Measurements from ENCODE around the gene AATF. TPM values are rescaled to one million over a fixed set of nuclear protein-coding genes. Genes with fewer than 3 reads are reported as not detected.
A peak's percentile ranks its signal among the peaks of the same experiment; 100 is the strongest.

Gene AATF
- polyA plus RNA-seq, 3 donors = 24.3 to 57.9 (median 41.1) TPM

GRCh38 chr17:37097154-37097553 lies 148.4 kb downstream of the AATF start:
- Histone ChIP-seq H3K27me3 (ENCODE audit: control insufficient read depth in 2 of 2, insufficient read depth in 2 of 2, low read length in 2 of 2) (no peaks in the 10 kb centered on the region), H3K9me3 (replicated peaks in 1 of 2; ENCODE audit: control insufficient read depth in 1 of 2, insufficient read depth in 1 of 2, low read length in 2 of 2) (no peaks in the 10 kb centered on the region), H3K4me3 (replicated peaks in 1 of 3; ENCODE audit: low read depth in 2 of 3, low read length in 3 of 3) (no peak overlapping the region), H3K4me1 (ENCODE audit: control insufficient read depth in 1 of 2, insufficient read depth in 2 of 2, low read length in 2 of 2) (peaks cover 15 to 18% of the 10 kb centered on the region in 2 donors), H3K27ac (ENCODE audit: low read depth in 1 of 2, low read length in 2 of 2) (no peak overlapping the region), H3K79me2 (ENCODE audit: insufficient read depth, low read length) (no peaks in the 10 kb centered on the region), H3K9ac (ENCODE audit: insufficient read depth, low read length, poor library complexity, severe bottlenecking) (no peak overlapping the region), H3K36me3 (replicated peaks in 1 of 2; ENCODE audit: control insufficient read depth in 1 of 2, insufficient read depth in 2 of 2, low read length in 2 of 2) (peaks cover 14 to 36% of the 10 kb centered on the region in 2 donors), H3K4me2 (replicated peaks; ENCODE audit: extremely low read depth, low read length, poor library complexity, severe bottlenecking) (no peak overlapping the region), H4K20me1 (ENCODE audit: insufficient read depth, low read length) (no peaks in the 10 kb centered on the region), H2AFZ (ENCODE audit: insufficient read depth, low read depth, low read length, poor library complexity, severe bottlenecking) (no peak overlapping the region)
- intact Hi-C loops (cut with micrococcal nuclease) = no loop called here
- H3K27ac Mint-ChIP-seq = no peak overlapping the region
- no peak overlapping the region for H3K4me3 Mint-ChIP-seq
- DNase-seq = no peak
- H3K9me3 Mint-ChIP-seq = no peaks in the 10 kb centered on the region
- no peak for TF ChIP-seq CTCF (IDR thresholded peaks at IDR 0.05)
- peaks cover 37 to 41% of the 10 kb centered on the region in 2 donors for H3K36me3 Mint-ChIP-seq
- H3K27me3 Mint-ChIP-seq (ENCODE audit: low read depth in 3 of 3) = peaks cover 0 to 5% (median 2%) of the 10 kb centered on the region in 3 donors
- WGBS (ENCODE audit: insufficient coverage) = 100% methylated on average over 1 of the region's 2 CpGs
- peaks cover 20% of the 10 kb centered on the region for H3K4me1 Mint-ChIP-seq

GRCh38 chr17:37098152-37098551 lies 149.4 kb downstream of the AATF start:
- Mint-ChIP-seq H3K4me3 (no peak overlapping the region), H3K27ac (peak overlapping the region in 2 of 7 donors; percentile 31 to 44), H3K36me3 (peaks cover 37 to 43% of the 10 kb centered on the region in 2 donors), H3K9me3 (no peaks in the 10 kb centered on the region), H3K4me1 (peaks cover 20% of the 10 kb centered on the region), H3K27me3 (ENCODE audit: low read depth in 3 of 3) (peaks cover 0 to 2% (median 2%) of the 10 kb centered on the region in 3 donors)
- no peak for DNase-seq
- no peak for TF ChIP-seq CTCF (IDR thresholded peaks at IDR 0.05)
- H3K4me2 ChIP-seq (replicated peaks; ENCODE audit: extremely low read depth, low read length, poor library complexity, severe bottlenecking) = no peak overlapping the region
- no peaks in the 10 kb centered on the region for H3K79me2 ChIP-seq (ENCODE audit: insufficient read depth, low read length)
- no peaks in the 10 kb centered on the region for H3K9me3 ChIP-seq (replicated peaks in 1 of 2; ENCODE audit: control insufficient read depth in 1 of 2, insufficient read depth in 1 of 2, low read length in 2 of 2)
- peaks cover 15 to 18% of the 10 kb centered on the region in 2 donors for H3K4me1 ChIP-seq (ENCODE audit: control insufficient read depth in 1 of 2, insufficient read depth in 2 of 2, low read length in 2 of 2)
- no peak overlapping the region for H3K27ac ChIP-seq (ENCODE audit: low read depth in 1 of 2, low read length in 2 of 2)
- WGBS (ENCODE audit: insufficient coverage) = 94% methylated on average over 5 of the region's 5 CpGs
- peaks cover 10 to 36% of the 10 kb centered on the region in 2 donors for H3K36me3 ChIP-seq (replicated peaks in 1 of 2; ENCODE audit: control insufficient read depth in 1 of 2, insufficient read depth in 2 of 2, low read length in 2 of 2)
- intact Hi-C loops (cut with micrococcal nuclease) = no loop called here
- H3K27me3 ChIP-seq (ENCODE audit: control insufficient read depth in 2 of 2, insufficient read depth in 2 of 2, low read length in 2 of 2) = no peaks in the 10 kb centered on the region
- H4K20me1 ChIP-seq (ENCODE audit: insufficient read depth, low read length) = no peaks in the 10 kb centered on the region
- no peak overlapping the region for H2AFZ ChIP-seq (ENCODE audit: insufficient read depth, low read depth, low read length, poor library complexity, severe bottlenecking)
- no peak overlapping the region for H3K4me3 ChIP-seq (replicated peaks in 1 of 3; ENCODE audit: low read depth in 2 of 3, low read length in 3 of 3)
- no peak overlapping the region for H3K9ac ChIP-seq (ENCODE audit: insufficient read depth, low read length, poor library complexity, severe bottlenecking)
